Smooth muscle cell (in vitro differentiated cells): ENCODE data around the gene NAV3. TPM values are rescaled to one million over a fixed set of nuclear protein-coding genes. Genes with fewer than 3 reads are reported as not detected.

Experiments used
- DNase-seq: peaks from one replicate; lab custom pipeline; 2025; ENCODE audit not compliant: unreplicated experiment; lab: John Stamatoyannopoulos, UW
- H2AFZ ChIP-seq: fragments of 200-600 bp; sonication (generic); 2 replicates; pipeline ENCODE4 v1.6.0; 2016; ENCODE audit warnings: antibody characterized with exemption, low read depth, mild to moderate bottlenecking
- H3F3A ChIP-seq: fragments of 200-600 bp; sonication (generic); 2 replicates; pipeline ENCODE4 v1.6.0; 2017; ENCODE audit warnings: antibody characterized with exemption, low read depth
- H3K27ac ChIP-seq: fragments of 200-600 bp; sonication (generic); 2 replicates; pipeline ENCODE4 v1.5.1; 2016; ENCODE audit warnings: low read depth, mild to moderate bottlenecking
- H3K27me3 ChIP-seq: fragments of 200-600 bp; sonication (generic); 2 replicates; pipeline ENCODE4 v1.6.1; 2016; ENCODE audit warnings: low read depth, mild to moderate bottlenecking
- H3K36me3 ChIP-seq: fragments of 200-600 bp; sonication (generic); 2 replicates; pipeline ENCODE4 v1.5.1; 2016; ENCODE audit warnings: low read depth
- H3K4me1 ChIP-seq: fragments of 200-600 bp; sonication (generic); 2 replicates; pipeline ENCODE4 v1.5.1; 2016; ENCODE audit warnings: low read depth
- H3K4me2 ChIP-seq: fragments of 200-600 bp; sonication (generic); 2 replicates; pipeline ENCODE4 v1.6.0; 2016; ENCODE audit warnings: mild to moderate bottlenecking
- H3K4me3 ChIP-seq: fragments of 200-600 bp; sonication (generic); 2 replicates; pipeline ENCODE4 v1.5.1; 2016; ENCODE audit warnings: mild to moderate bottlenecking
- H3K79me2 ChIP-seq: fragments of 200-600 bp; sonication (generic); 2 replicates; pipeline ENCODE4 v1.6.0; 2016; ENCODE audit warnings: low read depth, mild to moderate bottlenecking
- H3K9ac ChIP-seq: fragments of 200-600 bp; sonication (generic); 2 replicates; pipeline ENCODE4 v1.6.0; 2016; ENCODE audit warnings: low read depth
- H3K9me3 ChIP-seq: fragments of 200-600 bp; sonication (generic); replicated peaks from 2 replicates; pipeline ENCODE4 v1.5.1; 2016; ENCODE audit warnings: low read depth
- H4K20me1 ChIP-seq: fragments of 200-600 bp; sonication (generic); 2 replicates; pipeline ENCODE4 v1.6.0; 2016; ENCODE audit warnings: low read depth
- CTCF ChIP-seq: fragments of 200-600 bp; sonication (generic); IDR thresholded peaks from 2 replicates; pipeline ENCODE4 v1.5.1; 2017; ENCODE audit warnings: borderline replicate concordance, mild to moderate bottlenecking, antibody characterized with exemption; ENCODE audit not compliant: insufficient read depth, poor library complexity, severe bottlenecking
- WGBS: methylation state at CpG from one replicate; pipeline ENCODE4 v1.1.7; 2016; ENCODE audit warnings: low lambda C conversion rate; 5-methylcytosine and 5-hydroxymethylcytosine counted together
- polyA plus RNA-seq: library from polyadenylated mRNA; unstranded; fragments of >200 nt; fragmentation: Nextera tagmentation; extraction: Ambion mirVana; gene quantifications from 2 replicates; pipeline ENCODE4 v1.2.1, GENCODE V29; 2016
- total RNA-seq: library from RNA; depleted of rRNA; stranded (reverse); fragments of >200 nt; gene quantifications from 2 replicates; pipeline ENCODE4 v1.2.3, GENCODE V29; 2014

Gene NAV3
- total and polyA plus RNA-seq, 2 experiments from 2014 or later: 8.0 to 31.0 TPM

GRCh38 chr12:77979597-77980250 is 149.0 kb downstream of the NAV3 start:
- Histone ChIP-seq H4K20me1 (no peaks in the 10 kb centered on the region), H3K4me2 (no peak overlapping the region), H2AFZ (no peak overlapping the region), H3K36me3 (no peaks in the 10 kb centered on the region), H3K27me3 (no peaks in the 10 kb centered on the region), H3K9ac (no peak overlapping the region), H3K79me2 (no peaks in the 10 kb centered on the region), H3K4me1 (no peaks in the 10 kb centered on the region), H3K27ac (no peak overlapping the region), H3K4me3 (no peak overlapping the region), H3F3A (no peaks in the 10 kb centered on the region), H3K9me3 (no peaks in the 10 kb centered on the region)
- DNase-seq: no peak
- TF ChIP-seq CTCF: no peak
- 89% methylated on average over 5 of the region's 5 CpGs for WGBS

GRCh38 chr12:77980782-77981181 is 150.1 kb downstream of the NAV3 start:
- H3K36me3 ChIP-seq: no peaks in the 10 kb centered on the region
- H3K27ac ChIP-seq: no peak overlapping the region
- no peaks in the 10 kb centered on the region for H3K4me1 ChIP-seq
- no peak overlapping the region for H3K4me2 ChIP-seq
- no peaks in the 10 kb centered on the region for H3F3A ChIP-seq
- DNase-seq: no peak
- H3K9ac ChIP-seq: no peak overlapping the region
- H4K20me1 ChIP-seq: no peaks in the 10 kb centered on the region
- H3K79me2 ChIP-seq: no peaks in the 10 kb centered on the region
- TF ChIP-seq CTCF: no peak
- WGBS: 91% methylated on average over 2 of the region's 2 CpGs
- H3K27me3 ChIP-seq: no peaks in the 10 kb centered on the region
- H3K9me3 ChIP-seq: no peaks in the 10 kb centered on the region
- no peak overlapping the region for H2AFZ ChIP-seq
- H3K4me3 ChIP-seq: no peak overlapping the region

- H4K20me1 ChIP-seq: no peaks in the 10 kb centered on the region
- H3K36me3 ChIP-seq: no peaks in the 10 kb centered on the region
- H3K4me1 ChIP-seq: no peaks in the 10 kb centered on the region
- H2AFZ ChIP-seq: no peak overlapping the region
- H3K27me3 ChIP-seq: no peaks in the 10 kb centered on the region
- H3K27ac ChIP-seq: no peak overlapping the region
- no peaks in the 10 kb centered on the region for H3F3A ChIP-seq
- H3K9ac ChIP-seq: no peak overlapping the region
- no peak overlapping the region for H3K4me3 ChIP-seq
- no peaks in the 10 kb centered on the region for H3K9me3 ChIP-seq
- no peak overlapping the region for H3K4me2 ChIP-seq
- no peaks in the 10 kb centered on the region for H3K79me2 ChIP-seq
- DNase-seq: no peak
- TF ChIP-seq CTCF: no peak
Measured at GRCh38 chr12:77983859-77984258, 153.2 kb downstream of the NAV3 start.

GRCh38 chr12:77992760-77993159 is 162.1 kb downstream of the NAV3 start:
- Histone ChIP-seq H3K36me3 (no peaks in the 10 kb centered on the region), H3K79me2 (no peaks in the 10 kb centered on the region), H3K9me3 (peaks cover 5% of the 10 kb centered on the region), H3F3A (no peaks in the 10 kb centered on the region), H3K4me1 (peaks cover 5% of the 10 kb centered on the region), H4K20me1 (no peaks in the 10 kb centered on the region), H3K27ac (no peak overlapping the region), H3K4me2 (no peak overlapping the region), H2AFZ (no peak overlapping the region), H3K4me3 (no peak overlapping the region), H3K9ac (no peak overlapping the region), H3K27me3 (no peaks in the 10 kb centered on the region)
- no peak for DNase-seq
- 100% methylated on average over 1 of the region's 1 CpG for WGBS
- no peak for TF ChIP-seq CTCF
